ENCODE measurements around the gene PELI3. TPM values are rescaled to one million over a fixed set of nuclear protein-coding genes. Genes with fewer than 3 reads are reported as not detected.

PELI3 gene
- total RNA-seq, 2 experiments from 2014 or later = 5.7 to 7.0 TPM

DNA sequence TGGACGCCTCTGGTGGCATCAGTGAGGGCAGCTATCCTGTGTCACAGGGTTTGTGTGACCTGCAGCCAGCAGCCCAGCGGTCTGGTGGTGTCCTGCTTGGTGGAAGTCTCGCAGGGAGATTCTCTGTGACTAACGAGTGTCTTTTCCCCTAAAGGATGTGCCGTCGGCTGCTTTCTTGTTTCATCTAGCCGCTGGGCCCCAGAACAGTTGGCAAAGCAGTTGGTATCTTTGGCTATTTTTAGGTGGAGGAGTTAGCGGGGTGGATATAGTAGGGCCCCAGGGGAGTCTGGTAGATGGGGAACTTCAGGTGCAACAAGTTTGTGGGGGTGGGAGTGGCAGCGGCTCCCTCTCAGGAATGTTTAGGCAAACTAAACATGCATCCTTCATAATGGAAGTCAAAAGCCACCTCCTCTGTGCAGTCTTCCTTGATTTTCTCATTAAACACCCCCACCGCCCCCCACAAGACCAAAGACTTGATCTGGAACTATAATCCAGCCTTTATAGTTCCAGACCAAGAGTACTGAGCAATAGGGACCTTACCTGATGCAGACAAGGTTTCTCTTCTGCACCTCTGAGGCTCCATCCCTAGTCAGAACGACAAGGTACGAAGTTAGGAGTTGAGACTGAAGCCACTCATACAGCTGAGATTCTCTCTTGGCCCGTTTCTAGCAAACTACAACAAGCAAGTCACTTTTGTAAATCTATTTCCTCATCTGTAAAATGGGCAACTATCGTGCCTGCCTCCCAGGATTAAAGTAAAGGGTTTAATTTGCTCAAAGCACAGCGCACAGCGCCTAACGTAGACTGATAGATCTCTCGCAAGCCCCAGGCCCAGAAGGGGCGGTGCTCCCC is 1.1 kb upstream of the PELI3 start:
- Mint-ChIP-seq H3K4me3 (peak overlapping the region; percentile 71), H3K9me3 (ENCODE audit: low read depth) (no peaks in the 10 kb centered on the region), H3K4me1 (peaks cover 38% of the 10 kb centered on the region), H3K27me3 (no peaks in the 10 kb centered on the region), H3K27ac (peak overlapping the region; percentile 37), H3K36me3 (ENCODE audit: low read depth) (peaks cover 4% of the 10 kb centered on the region)
- POLR2A ChIA-PET = interaction anchor here (0.9 to 1.5 kb wide), 4 partner anchors 14 to 176 kb away, joined by 3 to 14 read pairs (median 8); partner anchors contain the start of genes DPP3, MRPL11 and YIF1A
- intact Hi-C loops (cut with DNase I, micrococcal nuclease) = loop anchor here (1.0 to 5.0 kb wide), 19 partner anchors 15 to 608 kb away; partner anchors contain the start of genes DPP3 (in 2 of the 2), ACTN3 (in 1 of the 2), BBS1 (in 1 of the 2) and BRMS1 (in 1 of the 2)
- ATAC-seq = no peak
- CTCF ChIA-PET = interaction anchor here (1.7 to 4.9 kb wide), 2 partner anchors 14 to 55 kb away, joined by 3 to 37 read pairs; partner anchors contain the start of gene DPP3
- no peak for DNase-seq

GRCh38 chr11:66467034-66467659 is 442 bp downstream of the PELI3 start:
- Mint-ChIP-seq H3K4me3 (peak overlapping the region; percentile 85), H3K27me3 (no peaks in the 10 kb centered on the region)
- POLR2A ChIA-PET = interaction anchor here (0.6 to 1.5 kb wide), 5 partner anchors 12 to 211 kb away, joined by 3 to 14 read pairs (median 3); partner anchors contain the start of genes BBS1, DPP3, MRPL11 and RBM4B

GRCh38 chr11:66467756-66468155 is 1.1 kb downstream of the PELI3 start:
- Mint-ChIP-seq H3K27me3 (no peaks in the 10 kb centered on the region), H3K4me1 (peaks cover 34% of the 10 kb centered on the region), H3K36me3 (ENCODE audit: low read depth) (peaks cover 4% of the 10 kb centered on the region), H3K9me3 (ENCODE audit: low read depth) (no peaks in the 10 kb centered on the region), H3K27ac (peak overlapping the region; percentile 79), H3K4me3 (peak overlapping the region; percentile 85)
- POLR2A ChIA-PET = no interaction called here
- ATAC-seq (no peak), DNase-seq (peak; percentile 54)
- CTCF ChIA-PET = interaction anchor here (1.0 to 4.9 kb wide), 3 partner anchors 12 to 81 kb away, joined by 4 to 37 read pairs (median 7); partner anchors contain the start of gene DPP3
- intact Hi-C loops (cut with DNase I, micrococcal nuclease) = loop anchor here (2.0 to 5.0 kb wide), 4 partner anchors 29 to 610 kb away; partner anchors contain the start of genes CFL1 (in 1 of the 2), MRPL11 (in 1 of the 2), PC (in 1 of the 2) and RBM4 (in 1 of the 2)

More at GRCh38 chr11:66467034-66467659, 442 bp downstream of the PELI3 start:
- DNase-seq = peak; percentile 67
- intact Hi-C loops (cut with DNase I, micrococcal nuclease) = loop anchor here (2.0 to 5.0 kb wide), 4 partner anchors 28 to 610 kb away; partner anchors contain the start of genes CFL1 (in 1 of the 2), MRPL11 (in 1 of the 2), PC (in 1 of the 2) and RBM4 (in 1 of the 2)
- Mint-ChIP-seq H3K4me1 (peaks cover 38% of the 10 kb centered on the region), H3K27ac (peak overlapping the region; percentile 79), H3K9me3 (ENCODE audit: low read depth) (no peaks in the 10 kb centered on the region), H3K36me3 (ENCODE audit: low read depth) (peaks cover 4% of the 10 kb centered on the region)
- CTCF ChIA-PET = interaction anchor here (0.6 to 4.9 kb wide), 6 partner anchors 12 to 578 kb away, joined by 3 to 37 read pairs (median 4); partner anchors contain the start of genes DPP3 and MRPL11
- peak; percentile 46 for ATAC-seq

- peaks cover 4% of the 10 kb centered on the region for H3K36me3 Mint-ChIP-seq (ENCODE audit: low read depth)
- CTCF ChIA-PET = interaction anchor here (0.7 to 4.9 kb wide), 5 partner anchors 9 to 38 kb away, joined by 4 to 37 read pairs (median 4); partner anchors contain the start of genes DPP3 and MRPL11
- H3K4me1 Mint-ChIP-seq = peaks cover 28% of the 10 kb centered on the region
- no peak for DNase-seq
- H3K27ac Mint-ChIP-seq = no peak overlapping the region
- intact Hi-C loops (cut with DNase I, micrococcal nuclease) = loop anchor here in 1 of 2 experiments (5.0 kb wide), 2 partner anchors 489 to 611 kb away; partner anchors contain the start of genes CFL1 and PC
- ATAC-seq = no peak
- peak overlapping the region; percentile 20 for H3K4me3 Mint-ChIP-seq
- H3K27me3 Mint-ChIP-seq = no peaks in the 10 kb centered on the region
- no peaks in the 10 kb centered on the region for H3K9me3 Mint-ChIP-seq (ENCODE audit: low read depth)
- POLR2A ChIA-PET = interaction anchor here (0.7 to 0.9 kb wide), 2 partner anchors 21 to 30 kb away, joined by 3 read pairs; partner anchors contain the start of gene MRPL11
Observed at GRCh38 chr11:66468691-66469090, 2.0 kb downstream of the PELI3 start.

GRCh38 chr11:66469441-66469840 is 2.7 kb downstream of the PELI3 start:
- no peak for ATAC-seq
- no peak for DNase-seq
- CTCF ChIA-PET = interaction anchor here (0.7 to 4.9 kb wide), 4 partner anchors 10 to 39 kb away, joined by 4 to 37 read pairs (median 6); partner anchors contain the start of genes DPP3 and MRPL11
- H3K36me3 Mint-ChIP-seq (ENCODE audit: low read depth) = peaks cover 4% of the 10 kb centered on the region
- no peaks in the 10 kb centered on the region for H3K27me3 Mint-ChIP-seq
- no peaks in the 10 kb centered on the region for H3K9me3 Mint-ChIP-seq (ENCODE audit: low read depth)
- no peak overlapping the region for H3K4me3 Mint-ChIP-seq
- H3K27ac Mint-ChIP-seq = no peak overlapping the region
- peaks cover 28% of the 10 kb centered on the region for H3K4me1 Mint-ChIP-seq
- intact Hi-C loops (cut with DNase I, micrococcal nuclease) = loop anchor here in 1 of 2 experiments (5.0 kb wide), 2 partner anchors 488 to 612 kb away; partner anchors contain the start of genes CFL1 and PC
- POLR2A ChIA-PET = interaction anchor here (0.9 kb wide), 1 partner anchor 30 kb away, joined by 3 read pairs; the partner anchor contains the start of gene MRPL11

DNA sequence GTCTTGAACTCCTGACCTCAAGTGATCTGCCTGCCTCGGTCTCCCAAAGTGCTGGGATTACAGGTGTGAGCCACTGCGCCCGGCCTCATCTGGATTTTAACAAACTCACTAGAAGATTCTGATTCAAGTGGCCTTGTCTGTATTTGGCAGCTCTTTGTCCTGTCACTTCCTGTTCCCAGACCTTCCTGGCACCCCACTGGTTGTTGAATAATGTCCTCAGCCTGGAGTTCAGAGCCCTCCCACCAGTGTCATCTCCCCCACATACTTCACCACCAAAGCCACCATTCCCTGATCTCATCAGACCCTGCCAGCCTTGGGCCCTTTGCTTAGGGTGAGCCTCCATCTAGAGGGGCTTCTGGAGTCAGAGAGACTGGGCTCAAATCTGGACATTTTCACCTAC is 3.3 kb downstream of the PELI3 start:
- Mint-ChIP-seq H3K4me1 (peaks cover 28% of the 10 kb centered on the region), H3K4me3 (no peak overlapping the region), H3K27me3 (no peaks in the 10 kb centered on the region), H3K9me3 (ENCODE audit: low read depth) (no peaks in the 10 kb centered on the region), H3K27ac (peak overlapping the region; percentile 51), H3K36me3 (ENCODE audit: low read depth) (peaks cover 4% of the 10 kb centered on the region)
- ATAC-seq (no peak), DNase-seq (no peak)
- POLR2A ChIA-PET = interaction anchor here (0.8 kb wide), 1 partner anchor 81 kb away, joined by 3 read pairs; no protein-coding TSS in a partner anchor
- CTCF ChIA-PET = interaction anchor here (1.2 to 4.9 kb wide), 4 partner anchors 10 to 84 kb away, joined by 3 to 37 read pairs (median 6); partner anchors contain the start of gene DPP3
- intact Hi-C loops (cut with DNase I, micrococcal nuclease) = no loop called here

- CTCF ChIA-PET = interaction anchor here (1.2 to 1.3 kb wide), 2 partner anchors 81 to 85 kb away, joined by 3 to 4 read pairs; no protein-coding TSS in a partner anchor
- H3K9me3 Mint-ChIP-seq (ENCODE audit: low read depth) = no peaks in the 10 kb centered on the region
- POLR2A ChIA-PET = no interaction called here
Observed at GRCh38 chr11:66471142-66471541, 4.4 kb downstream of the PELI3 start.

DNA sequence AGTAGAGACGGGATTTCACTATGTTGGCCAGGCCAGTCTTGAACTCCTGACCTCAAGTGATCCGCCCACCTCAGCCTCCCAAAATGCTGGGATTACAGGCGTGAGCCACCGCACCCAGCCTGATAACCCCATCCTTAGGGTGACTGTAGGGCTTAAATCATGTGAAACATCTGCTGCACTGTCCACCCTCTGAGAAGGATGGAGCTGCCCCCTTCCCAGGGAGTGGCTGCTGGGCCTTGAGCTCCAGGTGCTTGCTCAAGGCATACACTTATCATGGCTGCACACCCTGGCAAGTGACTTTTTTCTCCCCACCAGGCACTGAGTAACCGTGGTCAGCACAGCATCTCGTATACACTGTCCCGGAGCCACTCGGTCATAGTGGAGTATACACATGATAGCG is 5.3 kb downstream of the PELI3 start:
- Mint-ChIP-seq H3K4me3 (no peak overlapping the region), H3K36me3 (ENCODE audit: low read depth) (peaks cover 4% of the 10 kb centered on the region), H3K4me1 (peaks cover 17% of the 10 kb centered on the region), H3K27me3 (no peaks in the 10 kb centered on the region), H3K9me3 (ENCODE audit: low read depth) (no peaks in the 10 kb centered on the region), H3K27ac (no peak overlapping the region)
- ChIA-PET CTCF (interaction anchor here (0.6 to 1.3 kb wide), 2 partner anchors 63 to 504 kb away, joined by 3 read pairs; no protein-coding TSS in a partner anchor), POLR2A (no interaction called here)
- intact Hi-C loops (cut with DNase I, micrococcal nuclease) = no loop called here
- no peak for DNase-seq
- no peak for ATAC-seq

More at GRCh38 chr11:66471142-66471541, 4.4 kb downstream of the PELI3 start:
- DNase-seq (no peak), ATAC-seq (no peak)
- H3K36me3 Mint-ChIP-seq (ENCODE audit: low read depth) = peaks cover 4% of the 10 kb centered on the region
- H3K4me3 Mint-ChIP-seq = no peak overlapping the region
- H3K27me3 Mint-ChIP-seq = no peaks in the 10 kb centered on the region
- peaks cover 21% of the 10 kb centered on the region for H3K4me1 Mint-ChIP-seq
- intact Hi-C loops (cut with DNase I, micrococcal nuclease) = no loop called here
- no peak overlapping the region for H3K27ac Mint-ChIP-seq

DNA sequence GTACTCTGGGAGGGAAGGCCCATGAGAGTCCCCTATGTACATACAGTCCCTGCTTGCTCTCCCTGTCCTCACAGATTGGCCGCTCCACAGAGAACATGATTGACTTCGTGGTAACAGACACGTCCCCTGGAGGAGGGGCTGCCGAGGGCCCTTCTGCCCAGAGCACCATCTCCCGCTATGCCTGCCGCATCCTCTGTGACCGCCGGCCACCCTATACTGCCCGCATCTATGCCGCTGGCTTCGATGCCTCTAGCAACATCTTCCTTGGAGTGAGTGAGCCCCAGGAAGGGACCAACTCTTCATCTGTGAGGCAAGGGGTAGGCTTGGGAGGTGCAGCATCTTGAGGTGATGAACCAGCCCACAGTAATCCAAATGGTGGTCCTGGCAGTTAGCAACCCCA is 6.5 kb downstream of the PELI3 start:
- ATAC-seq (no peak), DNase-seq (no peak)
- CTCF ChIA-PET = interaction anchor here (0.7 kb wide), 1 partner anchor 723 kb away, joined by 3 read pairs; no protein-coding TSS in a partner anchor
- Mint-ChIP-seq H3K4me1 (peaks cover 9% of the 10 kb centered on the region), H3K36me3 (ENCODE audit: low read depth) (peaks cover 4% of the 10 kb centered on the region), H3K4me3 (no peak overlapping the region), H3K9me3 (ENCODE audit: low read depth) (no peaks in the 10 kb centered on the region), H3K27me3 (no peaks in the 10 kb centered on the region), H3K27ac (no peak overlapping the region)
- POLR2A ChIA-PET = no interaction called here
- intact Hi-C loops (cut with DNase I, micrococcal nuclease) = no loop called here

- ATAC-seq = no peak
- intact Hi-C loops (cut with DNase I, micrococcal nuclease) = no loop called here
Observed at GRCh38 chr11:66473608-66474515, 7.2 kb downstream of the PELI3 start.

More at GRCh38 chr11:66473608-66474515, 7.2 kb downstream of the PELI3 start:
- Mint-ChIP-seq H3K4me1 (peaks cover 8% of the 10 kb centered on the region), H3K4me3 (no peak overlapping the region), H3K36me3 (ENCODE audit: low read depth) (peaks cover 4% of the 10 kb centered on the region), H3K27me3 (no peaks in the 10 kb centered on the region), H3K9me3 (ENCODE audit: low read depth) (no peaks in the 10 kb centered on the region), H3K27ac (no peak overlapping the region)
- CTCF ChIA-PET = interaction anchor here (0.7 kb wide), 1 partner anchor 723 kb away, joined by 3 read pairs; no protein-coding TSS in a partner anchor
- POLR2A ChIA-PET = no interaction called here
- no peak for DNase-seq

All from activated CD4-positive, alpha-beta T cell treated with anti-CD3 and anti-CD28 coated beads for 36 hours (primary cell).